ENCODE data around the gene DCX.

GRCh38 chrX:111363741-111364140, 48.3 kb downstream of the DCX start:
- TF ChIP-seq POLR2A (IDR thresholded peaks at IDR 0.05; ENCODE audit: low read depth, low read length) = no peak
- TF ChIP-seq TAF1 (IDR thresholded peaks at IDR 0.05; ENCODE audit: low read depth, low read length) = no peak
- TF ChIP-seq POLR2AphosphoS5 (IDR thresholded peaks at IDR 0.05; ENCODE audit: low read depth, low read length) = no peak
- TF ChIP-seq SPI1 (IDR thresholded peaks at IDR 0.05; ENCODE audit: low read depth, low read length) = no peak
- no peak for TF ChIP-seq PAX5 (IDR thresholded peaks at IDR 0.05; ENCODE audit: insufficient read depth, low read length, severe bottlenecking)
